ENCODE measurements around the gene PDE8B.

The PDE8B gene

DNA sequence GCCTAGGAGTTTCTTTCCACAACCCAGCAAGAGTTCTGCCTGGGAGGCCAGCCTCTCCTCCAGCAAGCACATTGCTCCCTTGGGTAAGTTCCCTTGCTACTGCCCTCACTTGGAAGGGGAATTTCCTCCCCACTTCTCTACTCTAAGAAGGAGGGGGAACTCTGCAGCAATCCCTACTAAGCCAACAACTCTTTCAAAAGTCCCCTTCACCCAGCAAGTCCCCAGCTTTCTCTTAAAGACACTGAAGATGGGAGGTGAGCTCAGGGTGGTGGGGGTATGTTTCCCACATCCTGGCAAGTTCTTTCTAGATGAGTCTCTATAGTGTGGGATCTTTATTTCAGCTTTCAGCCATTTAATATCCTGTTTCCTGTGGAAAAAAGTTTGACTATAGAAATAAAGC, 49.0 kb downstream of the PDE8B start:
- no peaks in the 10 kb centered on the region for H3K36me3 ChIP-seq (ENCODE audit: insufficient read depth, low read length)
- no peak overlapping the region for H2AFZ ChIP-seq (ENCODE audit: low read length, unreplicated experiment)

DNA sequence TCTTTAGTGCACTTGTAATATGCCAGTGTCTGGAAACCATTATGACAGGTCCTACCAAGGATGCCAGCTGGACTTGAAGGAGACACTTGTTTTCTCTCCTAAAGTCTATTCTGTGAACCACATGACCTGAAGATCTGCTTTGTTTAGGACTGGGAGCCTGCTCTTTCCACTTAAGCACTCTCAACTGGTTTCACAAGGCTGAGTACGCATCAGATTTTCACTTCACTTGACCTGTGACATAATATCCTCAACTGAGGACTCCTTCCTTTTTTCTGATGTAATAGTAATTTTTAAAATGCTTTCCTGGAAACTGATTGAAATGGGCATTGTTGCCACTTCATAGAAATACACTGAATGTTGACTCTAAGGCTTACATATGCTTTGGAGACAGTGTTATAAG, 52.2 kb downstream of the PDE8B start:
- Histone ChIP-seq H3K4me1 (ENCODE audit: control insufficient read depth, insufficient read depth, low read length, unreplicated experiment) (peaks cover 8% of the 10 kb centered on the region), H3K79me2 (ENCODE audit: control insufficient read depth, insufficient read depth, low read length, unreplicated experiment) (no peaks in the 10 kb centered on the region), H3K27ac (ENCODE audit: low read depth, low read length) (no peak overlapping the region), H2AFZ (ENCODE audit: low read length, unreplicated experiment) (no peak overlapping the region), H3K27me3 (ENCODE audit: insufficient read depth, low read length) (peaks cover 6% of the 10 kb centered on the region; the same call in 1 of the 2 replicates), H3K36me3 (ENCODE audit: insufficient read depth, low read length) (no peaks in the 10 kb centered on the region), H3K4me3 (ENCODE audit: low read depth, low read length) (no peak overlapping the region)

More for the DNA sequence above, 49.0 kb downstream of the PDE8B start:
- Histone ChIP-seq H3K27ac (ENCODE audit: low read depth, low read length) (no peak overlapping the region), H3K4me1 (ENCODE audit: control insufficient read depth, insufficient read depth, low read length, unreplicated experiment) (no peaks in the 10 kb centered on the region), H3K27me3 (ENCODE audit: insufficient read depth, low read length) (peaks cover 19% of the 10 kb centered on the region), H3K79me2 (ENCODE audit: control insufficient read depth, insufficient read depth, low read length, unreplicated experiment) (no peaks in the 10 kb centered on the region), H3K4me3 (ENCODE audit: low read depth, low read length) (no peak overlapping the region)

- Histone ChIP-seq H3K4me3 (ENCODE audit: low read depth, low read length) (no peak overlapping the region), H3K4me1 (ENCODE audit: control insufficient read depth, insufficient read depth, low read length, unreplicated experiment) (peaks cover 8% of the 10 kb centered on the region), H3K36me3 (ENCODE audit: insufficient read depth, low read length) (no peaks in the 10 kb centered on the region), H3K79me2 (ENCODE audit: control insufficient read depth, insufficient read depth, low read length, unreplicated experiment) (no peaks in the 10 kb centered on the region), H2AFZ (ENCODE audit: low read length, unreplicated experiment) (no peak overlapping the region), H3K27ac (ENCODE audit: low read depth, low read length) (no peak overlapping the region), H3K27me3 (ENCODE audit: insufficient read depth, low read length) (no peaks in the 10 kb centered on the region)
These were observed 55.8 kb downstream of the PDE8B start for GRCh38 chr5:77266291-77266690.

DNA sequence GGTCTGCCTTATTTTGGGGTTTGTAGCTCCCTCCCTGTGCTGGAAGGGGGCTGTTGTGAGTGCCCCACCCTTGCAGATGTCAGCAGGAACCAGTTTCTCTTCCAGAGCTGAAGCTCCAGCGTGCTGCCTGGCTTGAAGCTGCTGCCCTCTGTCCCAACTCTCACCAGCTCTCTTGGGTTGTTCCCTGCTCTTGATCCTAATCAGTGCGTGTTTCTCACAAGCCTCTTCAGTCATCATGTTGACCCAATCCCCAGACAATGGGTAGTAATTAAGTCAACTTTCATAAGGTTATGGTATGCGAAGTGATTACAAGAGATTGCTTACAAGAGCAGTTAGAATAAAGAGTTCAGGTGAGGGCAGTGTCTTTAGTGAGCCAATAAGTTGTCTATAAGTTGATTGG, 57.0 kb downstream of the PDE8B start:
- peaks cover 8% of the 10 kb centered on the region for H3K4me1 ChIP-seq (ENCODE audit: control insufficient read depth, insufficient read depth, low read length, unreplicated experiment)
- no peak overlapping the region for H3K27ac ChIP-seq (ENCODE audit: low read depth, low read length)
- H3K4me3 ChIP-seq (ENCODE audit: low read depth, low read length), result no peak overlapping the region
- no peak overlapping the region for H2AFZ ChIP-seq (ENCODE audit: low read length, unreplicated experiment)
- H3K79me2 ChIP-seq (ENCODE audit: control insufficient read depth, insufficient read depth, low read length, unreplicated experiment), result no peaks in the 10 kb centered on the region
- H3K27me3 ChIP-seq (ENCODE audit: insufficient read depth, low read length), result no peaks in the 10 kb centered on the region
- H3K36me3 ChIP-seq (ENCODE audit: insufficient read depth, low read length), result no peaks in the 10 kb centered on the region

DNA sequence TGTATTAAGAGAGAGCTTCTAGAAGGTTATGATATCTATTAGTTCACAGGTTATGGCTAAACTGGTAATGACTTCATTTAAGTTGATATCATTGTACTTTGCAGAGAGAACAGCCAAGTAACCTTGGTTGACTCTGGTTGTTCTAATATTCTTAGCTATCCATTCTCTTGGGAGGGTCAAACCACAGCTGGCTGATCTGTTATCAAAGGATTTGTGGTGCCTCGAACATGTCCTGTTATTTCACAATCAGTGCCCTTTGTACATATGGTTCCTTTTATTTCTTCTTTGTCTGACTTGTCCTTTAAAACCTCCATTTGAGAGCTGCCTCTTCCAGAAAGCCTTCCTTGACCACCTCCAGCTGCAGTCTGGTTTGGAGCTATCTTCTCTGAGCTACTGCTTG, 61.7 kb downstream of the PDE8B start:
- H3K27ac ChIP-seq (ENCODE audit: low read depth, low read length), result no peak overlapping the region
- H3K27me3 ChIP-seq (ENCODE audit: insufficient read depth, low read length), result no peaks in the 10 kb centered on the region
- no peaks in the 10 kb centered on the region for H3K4me1 ChIP-seq (ENCODE audit: control insufficient read depth, insufficient read depth, low read length, unreplicated experiment)
- no peaks in the 10 kb centered on the region for H3K36me3 ChIP-seq (ENCODE audit: insufficient read depth, low read length)
- H3K79me2 ChIP-seq (ENCODE audit: control insufficient read depth, insufficient read depth, low read length, unreplicated experiment), result no peaks in the 10 kb centered on the region
- no peak overlapping the region for H2AFZ ChIP-seq (ENCODE audit: low read length, unreplicated experiment)
- no peak overlapping the region for H3K4me3 ChIP-seq (ENCODE audit: low read depth, low read length)

DNA sequence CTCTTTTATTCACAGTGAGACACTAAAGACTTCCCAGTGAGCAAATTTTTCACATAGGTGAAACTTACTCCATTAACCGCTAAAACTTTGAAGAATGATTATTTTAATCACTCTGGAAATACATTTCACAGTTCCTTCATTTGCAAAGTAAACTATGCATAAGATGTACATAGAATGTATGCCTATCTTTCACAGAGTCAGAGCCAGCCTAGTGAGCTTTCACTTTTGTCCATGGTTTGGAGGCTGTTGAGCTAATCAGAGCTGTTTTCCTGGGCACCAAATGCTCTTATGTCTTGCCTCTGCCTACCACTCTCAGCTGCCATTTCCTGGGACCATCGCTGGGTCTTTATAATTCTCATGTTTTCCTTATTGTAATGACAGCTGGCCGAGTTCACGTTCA, 67.3 kb downstream of the PDE8B start:
- Histone ChIP-seq H3K79me2 (ENCODE audit: control insufficient read depth, insufficient read depth, low read length, unreplicated experiment) (no peaks in the 10 kb centered on the region), H3K36me3 (ENCODE audit: insufficient read depth, low read length) (no peaks in the 10 kb centered on the region), H3K27ac (ENCODE audit: low read depth, low read length) (no peak overlapping the region), H3K27me3 (ENCODE audit: insufficient read depth, low read length) (no peaks in the 10 kb centered on the region), H3K4me3 (ENCODE audit: low read depth, low read length) (no peak overlapping the region), H2AFZ (ENCODE audit: low read length, unreplicated experiment) (no peak overlapping the region), H3K4me1 (ENCODE audit: control insufficient read depth, insufficient read depth, low read length, unreplicated experiment) (no peaks in the 10 kb centered on the region)

GRCh38 chr5:77280036-77280435, 69.6 kb downstream of the PDE8B start:
- Histone ChIP-seq H3K79me2 (ENCODE audit: control insufficient read depth, insufficient read depth, low read length, unreplicated experiment) (no peaks in the 10 kb centered on the region), H2AFZ (ENCODE audit: low read length, unreplicated experiment) (no peak overlapping the region), H3K4me3 (ENCODE audit: low read depth, low read length) (no peak overlapping the region), H3K36me3 (ENCODE audit: insufficient read depth, low read length) (no peaks in the 10 kb centered on the region), H3K27ac (ENCODE audit: low read depth, low read length) (no peak overlapping the region), H3K27me3 (ENCODE audit: insufficient read depth, low read length) (no peaks in the 10 kb centered on the region), H3K4me1 (ENCODE audit: control insufficient read depth, insufficient read depth, low read length, unreplicated experiment) (no peaks in the 10 kb centered on the region)

DNA sequence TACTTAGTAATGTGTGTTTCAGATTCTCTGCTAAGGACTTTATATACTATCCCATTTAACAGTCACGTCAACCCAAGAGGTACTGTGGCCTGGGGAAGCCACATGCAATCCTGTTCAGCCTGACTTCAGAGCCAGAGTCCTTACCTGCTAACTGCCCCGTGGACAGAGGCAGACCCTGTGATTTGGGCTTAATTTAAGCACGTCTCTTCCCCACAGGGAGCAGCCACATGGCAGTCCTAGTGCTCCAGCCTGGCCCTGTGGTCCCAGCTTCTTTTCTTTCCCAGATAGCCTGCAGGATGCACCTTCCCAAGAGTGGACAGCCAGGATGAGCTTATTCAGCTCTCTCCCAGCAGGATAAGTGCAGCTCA, 71.5 kb downstream of the PDE8B start:
- no peak overlapping the region for H2AFZ ChIP-seq (ENCODE audit: low read length, unreplicated experiment)
- H3K27me3 ChIP-seq (ENCODE audit: insufficient read depth, low read length), result peaks cover 2% of the 10 kb centered on the region; the same call in 1 of the 2 replicates
- H3K4me1 ChIP-seq (ENCODE audit: control insufficient read depth, insufficient read depth, low read length, unreplicated experiment), result no peaks in the 10 kb centered on the region
- no peaks in the 10 kb centered on the region for H3K36me3 ChIP-seq (ENCODE audit: insufficient read depth, low read length)
- no peaks in the 10 kb centered on the region for H3K79me2 ChIP-seq (ENCODE audit: control insufficient read depth, insufficient read depth, low read length, unreplicated experiment)
- no peak overlapping the region for H3K27ac ChIP-seq (ENCODE audit: low read depth, low read length)
- no peak overlapping the region for H3K4me3 ChIP-seq (ENCODE audit: low read depth, low read length)

DNA sequence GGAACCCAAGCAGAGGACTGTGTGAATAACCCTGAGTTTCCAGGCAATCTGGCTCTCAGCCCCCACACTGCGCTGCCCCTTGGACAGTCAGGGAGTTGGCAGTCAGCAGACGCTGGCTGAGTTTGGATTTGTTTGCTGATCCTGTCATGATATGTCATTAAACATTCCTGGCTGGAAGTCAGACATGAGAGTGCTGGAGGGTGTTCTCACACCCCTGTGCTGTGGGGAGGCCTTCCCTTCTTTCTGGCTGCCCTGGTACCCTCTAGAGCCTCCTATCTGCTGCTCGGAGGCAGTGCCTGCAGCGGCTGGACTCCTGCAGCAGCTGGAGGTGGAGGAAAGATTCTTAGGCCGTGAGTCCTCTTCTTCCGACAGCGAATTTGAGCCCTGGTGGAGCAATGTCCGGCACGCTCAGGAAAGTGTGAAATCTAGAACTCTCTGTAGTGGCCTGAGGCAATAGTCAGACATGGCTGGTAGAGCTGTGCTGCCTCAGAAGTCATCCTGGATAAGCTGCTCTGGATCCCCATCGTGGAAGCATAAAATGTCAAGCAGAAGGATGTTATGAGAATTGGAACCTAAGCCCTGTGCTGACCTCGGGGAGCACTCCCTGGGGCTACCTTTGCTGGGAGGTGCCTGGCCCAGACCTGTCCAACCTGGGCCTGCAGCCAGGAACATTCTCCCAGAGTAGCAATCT, 72.0 kb downstream of the PDE8B start:
- no peak overlapping the region for H2AFZ ChIP-seq (ENCODE audit: low read length, unreplicated experiment)

GRCh38 chr5:77285251-77285841, 74.9 kb downstream of the PDE8B start:
- Histone ChIP-seq H3K4me3 (ENCODE audit: low read depth, low read length) (no peak overlapping the region), H3K27ac (ENCODE audit: low read depth, low read length) (no peak overlapping the region), H3K79me2 (ENCODE audit: control insufficient read depth, insufficient read depth, low read length, unreplicated experiment) (no peaks in the 10 kb centered on the region), H3K36me3 (ENCODE audit: insufficient read depth, low read length) (no peaks in the 10 kb centered on the region), H3K4me1 (ENCODE audit: control insufficient read depth, insufficient read depth, low read length, unreplicated experiment) (no peaks in the 10 kb centered on the region), H2AFZ (ENCODE audit: low read length, unreplicated experiment) (no peak overlapping the region), H3K27me3 (ENCODE audit: insufficient read depth, low read length) (peaks cover 2% of the 10 kb centered on the region; the same call in 1 of the 2 replicates)

More for the DNA sequence above, 72.0 kb downstream of the PDE8B start:
- H3K27me3 ChIP-seq (ENCODE audit: insufficient read depth, low read length), result peaks cover 2% of the 10 kb centered on the region; the same call in 1 of the 2 replicates
- H3K4me3 ChIP-seq (ENCODE audit: low read depth, low read length), result no peak overlapping the region
- H3K27ac ChIP-seq (ENCODE audit: low read depth, low read length), result no peak overlapping the region
- H3K36me3 ChIP-seq (ENCODE audit: insufficient read depth, low read length), result no peaks in the 10 kb centered on the region
- no peaks in the 10 kb centered on the region for H3K79me2 ChIP-seq (ENCODE audit: control insufficient read depth, insufficient read depth, low read length, unreplicated experiment)
- no peaks in the 10 kb centered on the region for H3K4me1 ChIP-seq (ENCODE audit: control insufficient read depth, insufficient read depth, low read length, unreplicated experiment)
